Stimulated activated CD8-positive, alpha-beta memory T cell treated with anti-CD3 and anti-CD28 coated beads, Interleukin-4, amount 100 ng/mL, for 48 hours (primary cell): Measurements from ENCODE around the gene FARP1.
A peak's percentile ranks its signal among the peaks of the same experiment; 100 is the strongest.

Source experiments
- DNase-seq: peaks from one replicate; pipeline ENCODE4 v3.0.0-alpha.2; 2020

FARP1 gene

DNA sequence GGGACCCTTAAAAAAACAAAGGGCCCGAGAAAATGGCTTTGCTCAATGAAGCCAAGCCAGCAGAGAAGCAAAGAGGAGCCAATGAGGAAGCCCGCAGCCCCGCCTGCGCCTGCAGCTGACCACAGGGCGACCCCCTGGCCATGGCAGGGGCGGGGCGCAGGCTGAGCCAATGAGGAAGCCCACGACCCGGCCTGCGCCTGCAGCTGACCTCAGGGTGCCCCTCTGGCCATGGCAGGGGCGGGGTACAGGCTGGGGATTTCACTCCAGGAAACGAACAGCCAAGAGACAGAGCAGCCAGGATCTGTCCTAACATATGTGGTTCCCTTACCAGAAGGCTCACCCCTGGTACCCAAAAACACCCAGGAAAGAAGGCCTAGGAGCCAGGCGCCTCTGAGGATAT is 332.6 kb downstream of the FARP1 start:
- DNase-seq: no peak

GRCh38 chr13:98476106-98476505 is 333.2 kb downstream of the FARP1 start:
- DNase-seq: peak; percentile 72

GRCh38 chr13:98476538-98476966 is 333.7 kb downstream of the FARP1 start:
- DNase-seq: peak; percentile 90

GRCh38 chr13:98478189-98479129 is 335.6 kb downstream of the FARP1 start:
- peak; percentile 66 for DNase-seq

- no peak for DNase-seq
These were observed 336.7 kb downstream of the FARP1 start for GRCh38 chr13:98479496-98480003.

GRCh38 chr13:98480915-98481877 is 338.3 kb downstream of the FARP1 start:
- peak; percentile 64 for DNase-seq

DNA sequence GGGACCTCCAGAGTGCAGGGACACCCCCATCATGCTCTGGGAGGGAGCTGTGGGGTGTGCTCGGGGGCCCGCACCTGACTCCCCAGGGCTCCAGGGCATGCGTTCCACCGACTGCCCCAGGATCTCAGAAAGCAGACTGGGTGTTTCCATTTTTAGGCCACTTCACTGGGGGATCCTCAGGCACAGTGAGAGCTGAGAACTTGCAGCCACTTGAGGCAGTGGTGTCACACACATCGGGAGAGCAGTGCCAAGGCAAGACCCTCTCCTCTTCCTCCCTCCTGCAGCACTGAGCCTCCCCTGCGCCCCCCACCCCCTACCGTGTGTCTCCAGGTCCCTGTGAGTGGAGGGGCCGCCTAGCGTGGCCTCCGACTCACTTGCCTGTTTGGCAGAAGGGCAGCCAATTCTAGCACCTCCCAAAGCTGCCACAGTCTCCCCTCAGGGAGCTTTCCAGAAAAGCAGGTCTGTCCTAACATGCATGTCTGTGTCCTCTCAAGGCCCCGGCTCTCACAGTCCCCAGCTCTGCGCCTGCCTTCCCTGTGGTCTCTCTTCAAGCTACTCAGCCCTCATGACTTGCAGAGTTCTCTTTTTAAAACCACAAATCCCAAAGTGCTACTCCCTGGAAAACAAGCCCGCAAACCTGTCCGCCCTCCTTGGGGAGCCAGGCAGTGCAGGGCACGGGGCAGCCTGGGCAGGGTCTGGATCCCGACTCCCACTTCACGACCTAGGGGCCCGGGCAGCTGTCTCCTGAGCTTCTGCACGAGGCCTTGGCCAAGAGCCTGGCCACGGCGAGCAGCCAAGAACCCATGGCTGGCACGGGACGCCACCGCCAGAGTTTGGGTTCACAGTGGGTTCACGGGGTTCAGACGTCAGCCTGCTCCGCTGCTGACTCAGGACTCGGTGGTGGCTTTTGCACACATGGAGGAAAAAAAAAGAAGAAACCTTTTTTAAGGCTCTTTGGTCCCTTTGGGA is 339.9 kb downstream of the FARP1 start:
- DNase-seq: no peak

DNA sequence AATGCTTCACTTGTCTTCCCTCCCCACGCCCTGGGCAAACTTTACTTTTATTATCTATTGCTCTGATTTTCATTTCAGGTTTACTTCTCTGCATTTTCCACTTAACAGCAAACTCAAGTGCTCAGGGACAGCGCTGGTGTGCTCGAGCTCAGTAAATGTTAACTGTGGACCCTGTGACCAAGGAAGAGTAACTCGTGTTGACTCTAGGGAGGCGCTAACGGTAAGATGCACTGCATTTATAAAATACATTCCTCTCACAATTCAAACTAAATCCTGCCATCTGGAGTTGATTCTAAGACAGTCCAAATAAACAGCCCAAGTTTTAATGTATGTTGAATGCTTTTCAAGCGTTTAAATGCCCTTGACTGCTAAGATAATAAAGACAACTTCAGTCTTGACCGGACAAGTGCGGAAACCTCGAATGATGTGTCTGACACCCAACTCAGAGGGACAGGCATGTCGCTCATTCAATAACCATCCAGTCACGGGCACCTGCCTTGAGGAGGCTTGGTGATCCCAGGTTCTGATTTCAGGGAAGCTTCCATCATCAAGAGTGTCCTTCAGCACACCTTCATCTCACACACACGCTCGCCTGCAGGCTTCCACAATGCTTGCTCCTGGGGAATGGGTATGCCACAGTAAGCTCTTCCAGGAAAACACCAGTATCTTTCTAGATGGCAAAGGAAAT is 340.9 kb downstream of the FARP1 start:
- DNase-seq: no peak

GRCh38 chr13:98484289-98485219 is 341.7 kb downstream of the FARP1 start:
- peak; percentile 74 for DNase-seq

DNA sequence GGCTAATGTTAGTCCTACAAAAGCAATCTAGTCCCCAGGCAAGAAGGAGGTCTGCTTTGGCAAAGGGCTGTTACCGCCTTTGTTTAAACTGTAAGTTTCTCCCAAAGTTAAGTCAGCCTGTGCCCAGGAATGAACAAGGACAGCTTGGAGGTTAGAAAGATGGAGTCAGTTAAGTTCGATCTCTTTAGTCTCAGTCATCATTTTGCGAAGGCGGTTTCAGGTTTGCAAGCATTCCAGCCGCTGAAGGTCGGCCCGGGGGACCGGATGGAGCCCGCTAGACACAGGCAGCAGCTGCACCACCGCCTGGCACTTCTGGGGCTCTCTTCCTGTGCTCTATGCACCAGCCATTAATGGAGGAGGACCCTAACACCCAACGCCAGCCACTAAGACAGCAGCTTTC is 342.7 kb downstream of the FARP1 start:
- no peak for DNase-seq

- no peak for DNase-seq
These were observed 343.5 kb downstream of the FARP1 start for GRCh38 chr13:98486412-98486811.

GRCh38 chr13:98487016-98487415 is 344.1 kb downstream of the FARP1 start:
- no peak for DNase-seq

DNA sequence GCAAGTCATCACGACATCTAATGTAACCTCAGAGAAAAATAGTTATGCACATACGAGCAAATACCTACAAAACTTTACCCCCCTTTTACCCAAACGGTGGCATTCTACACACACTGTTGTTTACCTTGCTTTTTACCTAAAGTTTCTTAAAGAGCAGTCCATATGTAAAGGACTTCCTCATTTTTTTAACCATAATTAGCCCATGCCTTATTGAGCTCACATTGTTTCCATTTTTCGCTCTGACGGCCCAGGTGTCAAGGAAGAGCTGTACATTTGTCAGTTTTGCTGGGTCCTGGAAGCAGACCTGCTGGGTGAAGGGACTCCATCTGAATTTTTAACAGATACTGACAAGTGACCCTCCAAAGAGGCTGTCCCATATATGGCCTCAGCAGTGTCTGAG is 344.6 kb downstream of the FARP1 start:
- no peak for DNase-seq

GRCh38 chr13:98488736-98489135 is 345.8 kb downstream of the FARP1 start:
- DNase-seq: no peak

- no peak for DNase-seq
These were observed 346.7 kb downstream of the FARP1 start for GRCh38 chr13:98489446-98490194.

DNA sequence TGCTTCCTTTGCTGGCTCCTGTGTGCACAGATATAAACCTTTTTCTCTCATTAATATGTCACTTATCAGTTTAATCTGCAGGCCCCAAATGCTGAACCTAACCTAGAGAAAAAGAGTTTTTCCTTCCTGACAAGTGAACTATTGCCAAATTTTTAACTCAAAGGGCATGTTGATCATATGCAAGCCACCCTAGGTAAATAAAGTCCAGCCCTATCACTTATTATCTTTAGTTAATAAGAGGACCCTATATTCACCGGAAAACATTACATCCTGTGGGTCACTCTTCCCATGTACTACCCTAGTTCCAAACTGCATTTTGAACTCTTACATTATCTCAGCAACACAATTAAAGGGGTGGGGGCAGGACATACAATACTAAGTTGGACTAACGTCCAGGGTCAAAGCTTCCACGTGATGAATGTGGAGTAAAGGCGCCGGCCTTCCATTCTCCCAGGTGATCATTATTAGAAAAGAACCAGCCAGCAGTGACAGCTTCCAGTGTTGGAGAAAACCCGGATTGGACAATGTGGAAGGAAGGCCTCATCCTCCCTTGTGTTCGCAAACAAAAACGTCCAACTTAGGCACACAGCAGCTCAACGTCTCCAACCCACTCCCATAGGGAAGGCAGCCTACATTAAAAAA is 347.4 kb downstream of the FARP1 start:
- DNase-seq: no peak

DNA sequence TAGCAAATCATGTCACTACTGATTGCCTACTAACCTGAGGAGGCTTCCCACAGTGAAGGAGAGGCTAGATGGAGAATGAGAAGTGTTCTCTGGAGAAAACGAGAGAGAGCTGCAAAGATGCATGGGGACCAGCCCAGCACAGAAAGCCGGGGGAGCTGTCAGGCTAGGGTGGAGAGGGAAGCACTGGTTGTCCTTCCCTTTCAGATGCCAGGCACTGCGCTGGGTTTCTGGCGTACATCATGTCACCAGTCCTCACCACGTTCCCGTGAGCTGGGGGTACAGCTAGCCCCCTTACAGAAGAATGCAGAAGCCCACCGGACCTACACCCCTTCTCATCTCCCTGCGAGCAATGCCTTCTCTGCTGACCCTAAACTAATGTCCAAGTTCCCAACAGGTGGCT is 348.0 kb downstream of the FARP1 start:
- DNase-seq: no peak

DNA sequence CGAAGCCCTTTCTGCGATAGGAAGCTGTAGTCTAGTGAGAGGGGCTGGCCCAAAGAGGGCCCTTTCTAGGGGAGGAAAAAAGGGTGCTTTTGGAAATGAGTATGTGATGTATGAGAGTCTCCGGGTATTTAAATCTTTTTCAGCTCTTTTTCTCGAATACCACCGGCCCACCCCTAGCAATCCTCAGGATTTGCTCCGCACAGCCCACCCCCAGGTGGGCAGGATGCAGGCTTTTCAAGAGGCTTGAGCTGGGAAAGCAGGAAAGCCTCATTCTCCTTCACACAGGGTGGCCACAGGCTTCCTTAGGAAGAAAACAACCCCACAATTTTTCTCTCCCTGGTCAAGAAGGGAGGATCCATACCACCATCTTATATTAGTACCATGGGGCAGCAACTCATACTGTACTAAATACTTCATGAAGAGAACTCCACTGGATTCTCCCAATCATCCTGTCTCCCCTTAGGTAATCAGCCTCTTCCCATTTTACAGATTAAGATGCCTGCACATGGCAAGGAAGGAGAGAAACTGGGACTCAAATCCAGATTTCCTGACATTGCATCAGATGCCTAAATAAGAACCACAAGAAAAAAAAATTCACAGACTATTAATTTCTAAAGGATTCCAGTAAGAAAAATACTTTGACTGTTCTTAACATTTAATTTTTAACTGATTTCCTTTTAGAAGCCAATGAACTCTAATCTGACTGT is 349.6 kb downstream of the FARP1 start:
- no peak for DNase-seq
